GM20000 (cell line): ENCODE data around the gene HAAO.
"Not testable (repeated sequence)": the region's sequence is repeated elsewhere in the genome, so short reads cannot be mapped to it uniquely, and the experiment has no call there.

Experiments used
- DNase-seq: peaks from one replicate; pipeline ENCODE4 v3.0.0; 2012; ENCODE audit warnings: low spot score
- CTCF ChIP-seq: IDR thresholded peaks from 2 replicates; pipeline ENCODE4 v1.5.1; 2012; ENCODE audit warnings: mild to moderate bottlenecking, control low read depth; ENCODE audit errors: extremely low read depth, missing control alignments

The HAAO gene

GRCh38 chr2:42834161-42834560 is 41.8 kb upstream of the HAAO start:
- TF ChIP-seq CTCF, result no peak
- no peak for DNase-seq

GRCh38 chr2:42832289-42832634 is 39.9 kb upstream of the HAAO start:
- no peak for DNase-seq

GRCh38 chr2:42831575-42832288 is 39.3 kb upstream of the HAAO start:
- not testable (repeated sequence) for DNase-seq

More at GRCh38 chr2:42832289-42832634, 39.9 kb upstream of the HAAO start:
- TF ChIP-seq CTCF, result no peak

GRCh38 chr2:42830922-42831574 is 38.7 kb upstream of the HAAO start:
- no peak for DNase-seq
- TF ChIP-seq CTCF, result no peak

GRCh38 chr2:42829671-42830440 is 37.5 kb upstream of the HAAO start:
- no peak for DNase-seq
- no peak for TF ChIP-seq CTCF

GRCh38 chr2:42828487-42829425 is 36.4 kb upstream of the HAAO start:
- peak; percentile 82 for DNase-seq
- TF ChIP-seq CTCF, result peak; percentile 70

- TF ChIP-seq CTCF, result peak; percentile 90
- DNase-seq, result peak; percentile 80
These were observed 35.5 kb upstream of the HAAO start for GRCh38 chr2:42827647-42828486.
